Karpas-422 (cell line): ENCODE results near the gene ROBO1. TPM values are rescaled to one million over a fixed set of nuclear protein-coding genes. Genes with fewer than 3 reads are reported as not detected.

Source experiments
- DNase-seq: peaks from one replicate; pipeline ENCODE4 v3.0.0-alpha.2; 2015
- H2AFZ ChIP-seq: fragments of 200-600 bp; sonication (generic); 2 replicates; pipeline ENCODE4 v1.6.1; 2014; ENCODE audit warnings: antibody characterized with exemption, low read length, mixed read lengths
- H3K27ac ChIP-seq: fragments of 200-600 bp; sonication (generic); 2 replicates; pipeline ENCODE4 v1.5.1; 2014; ENCODE audit warnings: mild to moderate bottlenecking, low read length, moderate library complexity
- H3K27me3 ChIP-seq: fragments of 200-600 bp; sonication (generic); 2 replicates; pipeline ENCODE4 v1.6.1; 2014; ENCODE audit warnings: low read length, mixed read lengths
- H3K36me3 ChIP-seq: fragments of 200-600 bp; sonication (generic); 2 replicates; pipeline ENCODE4 v1.6.1; 2014; ENCODE audit warnings: low read length, mixed read lengths; ENCODE audit not compliant: insufficient read depth
- H3K4me1 ChIP-seq: fragments of 200-600 bp; sonication (generic); 2 replicates; pipeline ENCODE4 v1.6.1; 2014; ENCODE audit warnings: mild to moderate bottlenecking, low read length, mixed read lengths
- H3K4me2 ChIP-seq: fragments of 200-600 bp; sonication (generic); 2 replicates; pipeline ENCODE4 v1.6.1; 2014; ENCODE audit warnings: low read length, low read depth, mild to moderate bottlenecking; ENCODE audit not compliant: poor library complexity, severe bottlenecking
- H3K4me3 ChIP-seq: fragments of 200-600 bp; sonication (generic); 2 replicates; pipeline ENCODE4 v1.5.1; 2014; ENCODE audit warnings: mild to moderate bottlenecking, antibody characterized with exemption, low read length, mixed read lengths
- H3K79me2 ChIP-seq: fragments of 200-600 bp; sonication (generic); 2 replicates; pipeline ENCODE4 v1.6.1; 2014; ENCODE audit warnings: mild to moderate bottlenecking, low read length, mixed read lengths
- H3K9ac ChIP-seq: fragments of 200-600 bp; sonication (generic); 2 replicates; pipeline ENCODE4 v1.6.0; 2014; ENCODE audit warnings: low read length
- H3K9me2 ChIP-seq: fragments of 200-600 bp; sonication (generic), shearing (Covaris generic); replicated peaks from 2 replicates; pipeline ENCODE4 v1.6.0; 2014; ENCODE audit warnings: mild to moderate bottlenecking, low read length, moderate library complexity; ENCODE audit not compliant: insufficient read depth
- H3K9me3 ChIP-seq: fragments of 300-700, 200-600 bp; sonication (generic); 2 replicates; pipeline ENCODE4 v1.6.1; 2014; ENCODE audit warnings: low read length, mixed read lengths
- H4K20me1 ChIP-seq: fragments of 200-600 bp; sonication (generic); 2 replicates; pipeline ENCODE4 v1.6.1; 2014; ENCODE audit warnings: mild to moderate bottlenecking, antibody characterized with exemption, low read length, low read depth; ENCODE audit not compliant: insufficient read depth
- total RNA-seq: library from RNA; depleted of rRNA; stranded (reverse); fragments of >200 nt; shearing (Covaris generic); gene quantifications from 2 replicates; pipeline ENCODE4 v1.2.3, GENCODE V29; 2014; ENCODE audit warnings: low replicate concordance

Gene ROBO1
- total RNA-seq, 1 experiment from 2014 or later = not detected

- Histone ChIP-seq H3K36me3 (no peaks in the 10 kb centered on the region), H3K79me2 (no peaks in the 10 kb centered on the region), H3K4me3 (no peak overlapping the region), H3K9ac (no peak overlapping the region), H4K20me1 (no peaks in the 10 kb centered on the region), H2AFZ (no peak overlapping the region), H3K4me2 (no peak overlapping the region), H3K27me3 (no peaks in the 10 kb centered on the region), H3K9me3 (no peaks in the 10 kb centered on the region), H3K27ac (no peak overlapping the region), H3K4me1 (no peaks in the 10 kb centered on the region), H3K9me2 (no peaks in the 10 kb centered on the region)
- no peak for DNase-seq
Measured at GRCh38 chr3:79726786-79727185, 41.0 kb downstream of the ROBO1 start.

- H3K9ac ChIP-seq = no peak overlapping the region
- no peaks in the 10 kb centered on the region for H3K36me3 ChIP-seq
- H3K27me3 ChIP-seq = no peaks in the 10 kb centered on the region
- H3K27ac ChIP-seq = no peak overlapping the region
- H3K4me2 ChIP-seq = no peak overlapping the region
- no peaks in the 10 kb centered on the region for H4K20me1 ChIP-seq
- no peak for DNase-seq
- no peak overlapping the region for H3K4me3 ChIP-seq
- H3K4me1 ChIP-seq = no peaks in the 10 kb centered on the region
- H3K79me2 ChIP-seq = no peaks in the 10 kb centered on the region
- no peaks in the 10 kb centered on the region for H3K9me2 ChIP-seq
- no peak overlapping the region for H2AFZ ChIP-seq
- H3K9me3 ChIP-seq = no peaks in the 10 kb centered on the region
Measured at GRCh38 chr3:79724206-79724605, 43.6 kb downstream of the ROBO1 start.

- Histone ChIP-seq H3K9me2 (no peaks in the 10 kb centered on the region; the same call in none of the 2 replicates), H3K4me1 (no peaks in the 10 kb centered on the region), H4K20me1 (no peaks in the 10 kb centered on the region), H3K36me3 (no peaks in the 10 kb centered on the region), H3K9ac (no peak overlapping the region), H3K27me3 (no peaks in the 10 kb centered on the region), H3K4me2 (no peak overlapping the region), H3K4me3 (no peak overlapping the region), H3K9me3 (no peaks in the 10 kb centered on the region), H3K79me2 (no peaks in the 10 kb centered on the region), H3K27ac (no peak overlapping the region), H2AFZ (no peak overlapping the region)
- DNase-seq = no peak
Measured at GRCh38 chr3:79690072-79690471, 77.7 kb downstream of the ROBO1 start.

GRCh38 chr3:79685108-79685507 lies 82.7 kb downstream of the ROBO1 start:
- Histone ChIP-seq H3K9ac (no peak overlapping the region), H3K27me3 (no peaks in the 10 kb centered on the region), H3K9me3 (no peaks in the 10 kb centered on the region), H3K9me2 (no peaks in the 10 kb centered on the region), H2AFZ (no peak overlapping the region), H3K36me3 (no peaks in the 10 kb centered on the region), H3K4me3 (no peak overlapping the region), H3K4me1 (no peaks in the 10 kb centered on the region), H3K4me2 (no peak overlapping the region), H4K20me1 (no peaks in the 10 kb centered on the region), H3K27ac (no peak overlapping the region), H3K79me2 (no peaks in the 10 kb centered on the region)
- no peak for DNase-seq

- H3K27ac ChIP-seq = no peak overlapping the region
- no peak overlapping the region for H3K9ac ChIP-seq
- H3K4me3 ChIP-seq = no peak overlapping the region
- no peaks in the 10 kb centered on the region for H3K36me3 ChIP-seq
- H3K9me2 ChIP-seq = no peaks in the 10 kb centered on the region
- H4K20me1 ChIP-seq = no peaks in the 10 kb centered on the region
- no peaks in the 10 kb centered on the region for H3K4me1 ChIP-seq
- no peaks in the 10 kb centered on the region for H3K79me2 ChIP-seq
- H3K27me3 ChIP-seq = no peaks in the 10 kb centered on the region
- no peaks in the 10 kb centered on the region for H3K9me3 ChIP-seq
- no peak for DNase-seq
- no peak overlapping the region for H2AFZ ChIP-seq
- no peak overlapping the region for H3K4me2 ChIP-seq
Measured at GRCh38 chr3:79684041-79684440, 83.8 kb downstream of the ROBO1 start.

- no peaks in the 10 kb centered on the region; the same call in 1 of the 2 replicates for H3K9me2 ChIP-seq
- H3K27me3 ChIP-seq = no peaks in the 10 kb centered on the region
- H3K9ac ChIP-seq = no peak overlapping the region
- no peaks in the 10 kb centered on the region for H3K4me1 ChIP-seq
- H3K27ac ChIP-seq = no peak overlapping the region
- no peak overlapping the region for H2AFZ ChIP-seq
- no peak for DNase-seq
- no peaks in the 10 kb centered on the region for H3K36me3 ChIP-seq
- H3K79me2 ChIP-seq = no peaks in the 10 kb centered on the region
- H4K20me1 ChIP-seq = no peaks in the 10 kb centered on the region
- no peak overlapping the region for H3K4me2 ChIP-seq
- H3K9me3 ChIP-seq = no peaks in the 10 kb centered on the region
- H3K4me3 ChIP-seq = no peak overlapping the region
Measured at GRCh38 chr3:79672731-79673130, 95.1 kb downstream of the ROBO1 start.

GRCh38 chr3:79672075-79672474 lies 95.7 kb downstream of the ROBO1 start:
- Histone ChIP-seq H3K4me2 (no peak overlapping the region), H4K20me1 (no peaks in the 10 kb centered on the region), H3K9ac (no peak overlapping the region), H3K27ac (no peak overlapping the region), H3K4me1 (no peaks in the 10 kb centered on the region), H3K9me2 (no peaks in the 10 kb centered on the region; the same call in 1 of the 2 replicates), H3K27me3 (no peaks in the 10 kb centered on the region), H3K36me3 (no peaks in the 10 kb centered on the region), H3K4me3 (no peak overlapping the region), H3K79me2 (no peaks in the 10 kb centered on the region), H2AFZ (no peak overlapping the region), H3K9me3 (no peaks in the 10 kb centered on the region)
- DNase-seq = no peak

- H3K9me2 ChIP-seq = no peaks in the 10 kb centered on the region; the same call in 1 of the 2 replicates
- no peak overlapping the region for H3K9ac ChIP-seq
- no peak overlapping the region for H3K27ac ChIP-seq
- no peak for DNase-seq
- H3K4me2 ChIP-seq = no peak overlapping the region
- H3K9me3 ChIP-seq = no peaks in the 10 kb centered on the region
- H2AFZ ChIP-seq = no peak overlapping the region
- H3K27me3 ChIP-seq = no peaks in the 10 kb centered on the region
- no peaks in the 10 kb centered on the region for H3K79me2 ChIP-seq
- H4K20me1 ChIP-seq = no peaks in the 10 kb centered on the region
- H3K36me3 ChIP-seq = no peaks in the 10 kb centered on the region
- no peak overlapping the region for H3K4me3 ChIP-seq
- H3K4me1 ChIP-seq = no peaks in the 10 kb centered on the region
Measured at GRCh38 chr3:79670178-79670577, 97.6 kb downstream of the ROBO1 start.

- Histone ChIP-seq H3K4me1 (no peaks in the 10 kb centered on the region), H2AFZ (no peak overlapping the region), H4K20me1 (no peaks in the 10 kb centered on the region), H3K9me2 (no peaks in the 10 kb centered on the region), H3K79me2 (no peaks in the 10 kb centered on the region), H3K9ac (no peak overlapping the region), H3K27ac (no peak overlapping the region), H3K27me3 (0 out of 2 replicates have a peak, but pooled peaks cover 2% of the 10 kb centered on the region), H3K36me3 (no peaks in the 10 kb centered on the region), H3K9me3 (no peaks in the 10 kb centered on the region), H3K4me3 (no peak overlapping the region), H3K4me2 (no peak overlapping the region)
- no peak for DNase-seq
Measured at GRCh38 chr3:79664455-79664854, 103.3 kb downstream of the ROBO1 start.
